CD4-positive, CD25-positive, alpha-beta regulatory T cell (primary cell): ENCODE data around the gene OCA2. TPM values are rescaled to one million over a fixed set of nuclear protein-coding genes. Genes with fewer than 3 reads are reported as not detected.

Experiments
- ATAC-seq, 2 donors: fragments of 150-1000 bp; cut with Tn5 transposase; one replicate each; pipeline ENCODE4 v1.10.0; 2021; ENCODE audit warnings: low read depth in 2 of 2, moderate number of reproducible peaks in 2 of 2, moderate library complexity in 1 of 2
- DNase-seq, 3 donors: peaks; one replicate each; pipeline versions ENCODE4 v3.0.0 to v3.0.0-alpha.2; 2012 to 2022; ENCODE audit warnings: mixed read lengths in 1 of 3
- H3K27ac ChIP-seq: one replicate; pipeline ENCODE4 v1.7.0; 2013; ENCODE audit warnings: mild to moderate bottlenecking, low read length; ENCODE audit not compliant: insufficient read depth, poor library complexity, severe bottlenecking
- H3K27me3 ChIP-seq: one replicate; pipeline ENCODE4 v1.7.0; 2013; ENCODE audit warnings: low read length; ENCODE audit not compliant: control insufficient read depth, insufficient read depth
- H3K36me3 ChIP-seq: one replicate; pipeline ENCODE4 v1.7.0; 2013; ENCODE audit warnings: mild to moderate bottlenecking, low read length, moderate library complexity; ENCODE audit not compliant: control insufficient read depth, insufficient read depth
- H3K4me1 ChIP-seq: 2 replicates; pipeline ENCODE4 v1.7.0; 2013; ENCODE audit warnings: mild to moderate bottlenecking, low read length; ENCODE audit not compliant: insufficient read depth, control insufficient read depth, poor library complexity, severe bottlenecking
- H3K4me3 ChIP-seq: one replicate; pipeline ENCODE4 v1.7.0; 2013; ENCODE audit warnings: low read depth, mild to moderate bottlenecking, low read length, moderate library complexity
- H3K9me3 ChIP-seq, 2 experiments: 1 replicate in 1 of 2; 2 replicates in 1 of 2; pipeline ENCODE4 v1.7.0; 2013; ENCODE audit warnings: low read length in 2 of 2, mild to moderate bottlenecking in 1 of 2, moderate library complexity in 1 of 2; ENCODE audit not compliant: control insufficient read depth in 2 of 2
- H3K27ac Mint-ChIP-seq, 3 donors: one replicate each; pipeline ENCODE4 v1.8.0; 2020 to 2022; ENCODE audit warnings: mild to moderate bottlenecking in 3 of 3, mixed read lengths in 3 of 3, moderate library complexity in 2 of 3
- H3K27me3 Mint-ChIP-seq: one replicate; pipeline ENCODE4 v1.8.0; 2022; ENCODE audit warnings: mild to moderate bottlenecking, mixed read lengths
- H3K36me3 Mint-ChIP-seq: one replicate; pipeline ENCODE4 v1.8.0; 2020; ENCODE audit warnings: mixed read lengths
- H3K4me1 Mint-ChIP-seq, 4 donors: one replicate each; pipeline ENCODE4 v1.8.0; 2020 to 2022; ENCODE audit warnings: mixed read lengths in 4 of 4, mild to moderate bottlenecking in 1 of 4
- H3K4me3 Mint-ChIP-seq, 4 donors: one replicate each; pipeline ENCODE4 v1.8.0; 2020 to 2022; ENCODE audit warnings: mild to moderate bottlenecking in 4 of 4, mixed read lengths in 4 of 4, moderate library complexity in 3 of 4
- H3K9me3 Mint-ChIP-seq, 7 donors: one replicate each; pipeline ENCODE4 v1.8.0; 2020 to 2022; ENCODE audit warnings: mixed read lengths in 7 of 7, mild to moderate bottlenecking in 3 of 7, moderate library complexity in 2 of 7
- polyA plus RNA-seq, 4 donors: library from polyadenylated mRNA; unstranded; fragments of 300-500 nt; fragmentation: Illumina TruSeq; gene quantifications; one replicate each; pipeline ENCODE4 v1.2.3, GENCODE V29; 2021
- total RNA-seq: library from RNA; stranded (reverse); gene quantifications from one replicate; pipeline ENCODE4 v1.2.3, GENCODE V29; 2022

OCA2 gene
- total and polyA plus RNA-seq, 5 donors from 2014 or later: not detected

DNA sequence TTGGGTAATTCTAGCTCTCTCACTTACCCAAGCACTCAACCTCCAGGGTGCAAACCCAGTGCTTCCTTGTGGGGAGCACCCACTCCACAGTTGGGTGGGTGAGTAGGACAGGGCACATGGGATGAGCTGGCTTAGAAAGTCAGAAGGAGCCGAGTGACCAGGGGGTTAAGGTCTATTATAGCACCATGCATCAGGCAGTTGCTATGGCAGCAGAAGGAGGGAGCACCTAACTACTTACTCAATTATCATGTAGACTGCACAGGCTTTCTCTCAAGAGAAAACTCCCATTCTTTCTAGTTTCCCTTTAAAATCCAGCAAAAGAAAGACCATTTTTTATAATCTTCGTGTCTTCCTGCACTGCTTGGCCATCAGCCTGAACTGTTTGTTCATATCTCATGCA, 163.0 kb downstream of the OCA2 start:
- Histone ChIP-seq H3K36me3 (no peaks in the 10 kb centered on the region), H3K4me3 (no peak overlapping the region), H3K4me1 (no peaks in the 10 kb centered on the region), H3K9me3 (no peaks in the 10 kb centered on the region), H3K27ac (no peak overlapping the region), H3K27me3 (no peaks in the 10 kb centered on the region)
- no peak overlapping the region for H3K27ac Mint-ChIP-seq
- no peaks in the 10 kb centered on the region for H3K27me3 Mint-ChIP-seq
- DNase-seq: no peak
- H3K4me3 Mint-ChIP-seq: no peak overlapping the region
- H3K36me3 Mint-ChIP-seq: no peaks in the 10 kb centered on the region
- ATAC-seq: no peak
- H3K9me3 Mint-ChIP-seq: peaks cover 0 to 11% (median 6%) of the 10 kb centered on the region in 7 donors
- H3K4me1 Mint-ChIP-seq: no peaks in the 10 kb centered on the region

DNA sequence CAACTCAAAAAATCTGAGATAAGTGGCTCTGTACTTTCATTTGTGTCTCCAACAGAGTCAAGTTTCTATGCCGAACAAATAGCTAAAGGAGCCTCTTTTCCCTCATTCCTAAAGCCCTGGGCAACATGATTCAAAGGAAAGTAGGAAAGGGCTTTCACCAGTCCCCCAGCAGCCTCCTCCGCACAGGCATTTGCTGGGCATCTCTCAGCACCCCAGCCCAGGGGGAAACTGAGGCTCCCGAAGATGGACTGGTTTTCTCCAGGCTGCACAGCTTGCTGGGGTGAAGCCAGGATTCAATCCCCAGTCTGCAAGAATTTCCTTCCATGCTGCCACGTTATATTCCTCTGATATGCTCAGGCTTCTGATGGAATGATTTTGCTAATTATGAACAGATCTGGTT, 163.8 kb downstream of the OCA2 start:
- Mint-ChIP-seq H3K36me3 (no peaks in the 10 kb centered on the region), H3K9me3 (peaks cover 0 to 11% (median 6%) of the 10 kb centered on the region in 7 donors), H3K27me3 (no peaks in the 10 kb centered on the region), H3K27ac (no peak overlapping the region), H3K4me3 (no peak overlapping the region), H3K4me1 (no peaks in the 10 kb centered on the region)
- DNase-seq: no peak
- no peak overlapping the region for H3K27ac ChIP-seq
- no peaks in the 10 kb centered on the region for H3K36me3 ChIP-seq
- no peaks in the 10 kb centered on the region for H3K4me1 ChIP-seq
- no peak for ATAC-seq
- H3K27me3 ChIP-seq: no peaks in the 10 kb centered on the region
- H3K4me3 ChIP-seq: no peak overlapping the region
- H3K9me3 ChIP-seq: no peaks in the 10 kb centered on the region

DNA sequence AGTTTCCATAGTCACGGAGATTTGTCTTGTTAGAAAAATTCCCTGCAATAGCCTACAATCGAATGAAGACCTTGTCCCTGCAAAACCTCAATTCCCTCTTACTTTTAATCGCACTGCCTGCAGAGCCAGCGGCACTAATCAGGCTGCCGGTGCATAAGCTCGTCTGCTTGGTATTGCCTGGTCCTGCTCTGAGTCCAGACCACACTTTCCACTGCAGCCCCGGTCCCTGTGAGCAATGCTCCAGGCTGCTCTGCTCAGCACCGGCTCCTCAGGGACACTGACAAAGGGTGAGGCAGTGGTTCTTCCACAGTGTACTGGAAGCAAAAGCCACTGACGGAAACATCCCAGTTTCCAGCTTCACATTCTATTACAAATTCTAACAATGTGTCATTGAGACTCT, 164.3 kb downstream of the OCA2 start:
- Mint-ChIP-seq H3K27ac (no peak overlapping the region), H3K4me1 (no peaks in the 10 kb centered on the region), H3K9me3 (peaks cover 0 to 11% (median 6%) of the 10 kb centered on the region in 7 donors), H3K36me3 (no peaks in the 10 kb centered on the region), H3K27me3 (no peaks in the 10 kb centered on the region), H3K4me3 (no peak overlapping the region)
- Histone ChIP-seq H3K27ac (no peak overlapping the region), H3K27me3 (no peaks in the 10 kb centered on the region), H3K36me3 (no peaks in the 10 kb centered on the region), H3K4me1 (no peaks in the 10 kb centered on the region), H3K4me3 (no peak overlapping the region), H3K9me3 (no peaks in the 10 kb centered on the region)
- DNase-seq (no peak), ATAC-seq (no peak)

DNA sequence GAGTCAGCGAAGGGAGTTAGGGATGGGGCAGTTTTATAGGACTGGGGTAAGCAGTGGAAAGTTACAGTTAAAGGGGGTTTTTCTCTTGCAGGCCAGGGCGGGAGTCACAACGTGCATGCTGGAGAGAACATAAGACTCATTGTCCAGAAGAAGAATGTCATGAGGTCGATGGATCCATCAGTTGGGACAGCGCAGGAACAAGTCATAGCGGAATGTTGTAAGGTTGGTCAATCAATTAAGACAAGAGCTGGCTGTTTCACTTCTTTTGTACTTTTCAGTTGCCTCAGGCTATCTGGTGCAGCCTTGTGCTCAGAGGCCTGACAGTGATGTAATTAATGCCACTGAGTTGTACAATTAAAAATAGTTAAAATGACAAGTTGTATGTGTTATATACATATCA, 165.6 kb downstream of the OCA2 start:
- no peaks in the 10 kb centered on the region for H3K27me3 ChIP-seq
- H3K27ac ChIP-seq: no peak overlapping the region
- H3K27ac Mint-ChIP-seq: no peak overlapping the region
- no peaks in the 10 kb centered on the region for H3K4me1 ChIP-seq
- H3K4me3 Mint-ChIP-seq: no peak overlapping the region
- peaks cover 0 to 12% (median 7%) of the 10 kb centered on the region in 7 donors for H3K9me3 Mint-ChIP-seq
- DNase-seq (no peak), ATAC-seq (no peak)
- H3K4me3 ChIP-seq: no peak overlapping the region
- no peaks in the 10 kb centered on the region for H3K9me3 ChIP-seq
- H3K4me1 Mint-ChIP-seq: no peaks in the 10 kb centered on the region
- no peaks in the 10 kb centered on the region for H3K27me3 Mint-ChIP-seq
- H3K36me3 Mint-ChIP-seq: no peaks in the 10 kb centered on the region
- H3K36me3 ChIP-seq: no peaks in the 10 kb centered on the region

DNA sequence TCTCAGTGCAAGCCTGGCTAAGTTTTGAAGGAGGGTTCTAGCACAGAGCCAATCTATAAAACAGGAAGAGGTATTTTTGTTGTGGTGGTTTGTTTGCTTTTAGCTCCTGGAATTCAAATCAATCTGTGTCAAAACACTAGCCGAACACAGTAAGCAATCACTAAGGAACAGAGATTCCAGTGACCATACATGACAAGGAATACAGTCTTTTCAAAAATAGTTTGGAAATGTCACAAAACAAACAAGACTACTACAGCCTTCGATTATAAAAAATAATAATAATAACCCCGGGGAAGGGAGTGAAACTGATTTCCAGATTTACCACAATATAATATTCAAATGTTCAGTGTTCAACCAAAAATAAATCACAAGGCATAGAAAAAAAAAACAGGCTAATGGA, 166.5 kb downstream of the OCA2 start:
- Mint-ChIP-seq H3K36me3 (no peaks in the 10 kb centered on the region), H3K27ac (no peak overlapping the region), H3K27me3 (no peaks in the 10 kb centered on the region), H3K9me3 (peaks cover 0 to 12% (median 8%) of the 10 kb centered on the region in 7 donors), H3K4me1 (no peaks in the 10 kb centered on the region), H3K4me3 (no peak overlapping the region)
- ATAC-seq: no peak
- H3K27ac ChIP-seq: no peak overlapping the region
- no peaks in the 10 kb centered on the region for H3K4me1 ChIP-seq
- H3K27me3 ChIP-seq: no peaks in the 10 kb centered on the region
- no peaks in the 10 kb centered on the region for H3K9me3 ChIP-seq
- DNase-seq: no peak
- no peak overlapping the region for H3K4me3 ChIP-seq
- H3K36me3 ChIP-seq: no peaks in the 10 kb centered on the region

DNA sequence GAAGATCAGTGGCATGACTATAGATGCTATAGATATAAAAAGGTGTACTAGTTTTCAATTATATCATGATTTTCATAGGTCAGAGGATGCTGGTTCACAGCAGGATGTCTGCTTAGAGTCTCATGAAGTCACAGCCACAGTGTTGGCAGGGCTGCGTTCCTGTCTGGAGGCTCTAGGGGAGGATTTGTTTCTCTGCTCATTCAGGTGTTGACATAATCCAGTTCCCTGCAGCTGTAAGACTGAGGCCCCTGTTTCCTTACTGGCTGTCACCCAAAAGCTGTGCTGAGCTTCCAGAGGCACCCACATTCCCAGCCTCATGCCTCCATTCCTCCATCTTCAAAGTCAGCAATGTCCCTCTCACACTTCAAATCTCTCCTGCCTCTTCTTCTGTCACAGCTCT, 170.7 kb downstream of the OCA2 start:
- DNase-seq: no peak
- H3K36me3 ChIP-seq: no peaks in the 10 kb centered on the region
- H3K4me3 ChIP-seq: no peak overlapping the region
- H3K4me1 ChIP-seq: no peaks in the 10 kb centered on the region
- no peaks in the 10 kb centered on the region for H3K36me3 Mint-ChIP-seq
- no peak overlapping the region for H3K27ac ChIP-seq
- no peak overlapping the region for H3K27ac Mint-ChIP-seq
- no peak overlapping the region for H3K4me3 Mint-ChIP-seq
- H3K4me1 Mint-ChIP-seq: no peaks in the 10 kb centered on the region
- peaks cover 3 to 10% (median 7%) of the 10 kb centered on the region in 7 donors for H3K9me3 Mint-ChIP-seq
- no peaks in the 10 kb centered on the region for H3K9me3 ChIP-seq
- no peaks in the 10 kb centered on the region for H3K27me3 ChIP-seq
- H3K27me3 Mint-ChIP-seq: no peaks in the 10 kb centered on the region
- no peak for ATAC-seq

DNA sequence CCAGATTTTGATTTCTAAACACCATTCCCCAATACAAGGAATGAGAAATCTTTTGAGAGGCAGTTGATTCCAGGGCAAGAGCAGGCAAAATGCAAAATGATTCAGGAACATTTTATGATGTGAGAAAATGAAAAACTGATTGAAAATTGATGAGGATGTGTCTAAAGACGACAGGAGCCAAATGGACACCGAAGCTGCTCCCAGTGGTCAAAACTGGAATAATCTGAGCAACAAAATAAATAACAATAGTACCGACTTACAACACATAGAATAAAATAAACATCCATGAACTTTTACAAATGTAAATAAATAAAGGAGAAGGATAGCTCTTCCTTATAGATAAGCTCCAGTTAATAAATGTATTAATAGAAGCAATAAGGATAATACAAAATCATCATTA, 186.8 kb downstream of the OCA2 start:
- Histone ChIP-seq H3K27me3 (no peaks in the 10 kb centered on the region), H3K36me3 (no peaks in the 10 kb centered on the region), H3K4me1 (no peaks in the 10 kb centered on the region), H3K27ac (no peak overlapping the region), H3K9me3 (no peaks in the 10 kb centered on the region), H3K4me3 (no peak overlapping the region)
- ATAC-seq (no peak), DNase-seq (no peak)
- Mint-ChIP-seq H3K36me3 (no peaks in the 10 kb centered on the region), H3K4me3 (no peak overlapping the region), H3K27me3 (no peaks in the 10 kb centered on the region), H3K9me3 (peaks cover 0 to 15% (median 3%) of the 10 kb centered on the region in 7 donors), H3K27ac (no peak overlapping the region), H3K4me1 (no peaks in the 10 kb centered on the region)

DNA sequence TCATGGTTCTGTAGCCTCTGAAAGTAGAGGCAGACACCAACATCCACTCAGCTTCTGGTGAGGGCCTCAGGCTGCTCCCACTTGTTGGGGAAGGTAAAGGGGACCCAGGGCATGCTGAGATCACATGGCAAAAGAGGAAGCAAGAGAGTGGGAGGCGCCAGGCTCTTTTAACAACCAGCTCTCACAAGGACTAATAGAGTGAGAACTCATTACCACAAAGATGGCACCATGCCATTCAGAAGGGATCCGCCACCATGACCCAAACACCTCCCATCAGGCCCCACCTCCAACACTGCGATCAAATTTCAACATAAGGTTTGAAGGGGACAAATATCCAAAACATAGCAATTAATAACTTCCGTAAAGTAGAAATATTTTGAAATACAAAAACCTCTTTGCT, 192.3 kb downstream of the OCA2 start:
- H3K9me3 Mint-ChIP-seq: peaks cover 0 to 10% (median 7%) of the 10 kb centered on the region in 7 donors
- ATAC-seq: no peak
- H3K36me3 Mint-ChIP-seq: no peaks in the 10 kb centered on the region
- H3K4me1 Mint-ChIP-seq: no peaks in the 10 kb centered on the region
- no peak for DNase-seq
- H3K27me3 Mint-ChIP-seq: no peaks in the 10 kb centered on the region
- no peak overlapping the region for H3K27ac Mint-ChIP-seq
- Histone ChIP-seq H3K36me3 (no peaks in the 10 kb centered on the region), H3K4me3 (no peak overlapping the region), H3K27ac (no peak overlapping the region), H3K9me3 (peaks cover 0 to 2% of the 10 kb centered on the region in 2 experiments), H3K4me1 (no peaks in the 10 kb centered on the region), H3K27me3 (no peaks in the 10 kb centered on the region)
- H3K4me3 Mint-ChIP-seq: no peak overlapping the region
